ENCODE measurements around the gene USH1C. TPM values are rescaled to one million over a fixed set of nuclear protein-coding genes. Genes with fewer than 3 reads are reported as not detected.

The USH1C gene
- total and polyA plus RNA-seq, 12 donors = 0.14 to 16.9 (median 0.85) TPM; not detected in 2

GRCh38 chr11:17476317-17477083, 67.7 kb downstream of the USH1C start, which contains the start of gene ABCC8:
ABCC8 (minus strand) TSS chr11:17476845; CDS start chr11:17476776, 69 bp downstream.
- no peak for TF ChIP-seq CTCF (IDR thresholded peaks at IDR 0.05)
- TF ChIP-seq POLR2A (IDR thresholded peaks at IDR 0.05) = peak in 1 of 2 donors; percentile 17
- 0 to 6% (median 1%) methylated on average over 3 to 80 of the region's 80 CpGs for WGBS, 4 donors

GRCh38 chr11:17475666-17476316, 68.4 kb downstream of the USH1C start:
- Histone ChIP-seq H3K9me3 (replicated peaks in 1 of 3) (no peaks in the 10 kb centered on the region), H3K36me3 (replicated peaks in 1 of 2) (no peaks in the 10 kb centered on the region), H3K4me1 (replicated peaks in 1 of 2) (no peaks in the 10 kb centered on the region), H3K27me3 (peaks cover 33% of the 10 kb centered on the region), H3K27ac (no peak overlapping the region), H3K4me3 (peak overlapping the region in 1 of 4 donors; percentile 8)
- 4 to 18% (median 7%) methylated on average over 6 to 31 of the region's 31 CpGs for WGBS, 4 donors
- TF ChIP-seq CTCF (IDR thresholded peaks at IDR 0.05) (no peak), POLR2A (IDR thresholded peaks at IDR 0.05) (no peak)
- intact Hi-C loops (cut with DNase I) = no loop called here
- DNase-seq = no peak

More at GRCh38 chr11:17476317-17477083, 67.7 kb downstream of the USH1C start, which contains the start of gene ABCC8:
- H3K4me3 ChIP-seq = peak within 1 kb of the TSS in 1 of 4 donors; percentile 8
- H3K27me3 ChIP-seq = peaks cover 33% of the 10 kb centered on the region
- no peaks in the 10 kb centered on the region for H3K36me3 ChIP-seq (replicated peaks in 1 of 2)
- H3K4me1 ChIP-seq (replicated peaks in 1 of 2) = no peaks in the 10 kb centered on the region
- no peak within 1 kb of the TSS for H3K27ac ChIP-seq
- H3K9me3 ChIP-seq (replicated peaks in 1 of 3) = no peaks in the 10 kb centered on the region
- intact Hi-C loops (cut with DNase I) = no loop called here
- no peak for DNase-seq

- Histone ChIP-seq H3K4me3 (no peak overlapping the region), H3K9me3 (replicated peaks in 1 of 3) (no peaks in the 10 kb centered on the region), H3K36me3 (replicated peaks in 1 of 2) (no peaks in the 10 kb centered on the region), H3K4me1 (replicated peaks in 1 of 2) (no peaks in the 10 kb centered on the region), H3K27me3 (peaks cover 33% of the 10 kb centered on the region), H3K27ac (no peak overlapping the region)
- no peak for DNase-seq
- intact Hi-C loops (cut with DNase I) = no loop called here
- 39 to 53% (median 43%) methylated on average over 6 of the region's 6 CpGs for WGBS, 4 donors
- TF ChIP-seq CTCF (IDR thresholded peaks at IDR 0.05) = peak in 1 of 6 experiments; percentile 16
- no peak for TF ChIP-seq POLR2A (IDR thresholded peaks at IDR 0.05)
Observed at GRCh38 chr11:17473071-17473744, 71.0 kb downstream of the USH1C start.

GRCh38 chr11:17472467-17472866, 71.7 kb downstream of the USH1C start:
- TF ChIP-seq POLR2A (IDR thresholded peaks at IDR 0.05) (no peak), CTCF (IDR thresholded peaks at IDR 0.05) (no peak)
- Histone ChIP-seq H3K4me1 (replicated peaks in 1 of 2) (no peaks in the 10 kb centered on the region), H3K9me3 (replicated peaks in 1 of 3) (no peaks in the 10 kb centered on the region), H3K36me3 (replicated peaks in 1 of 2) (no peaks in the 10 kb centered on the region), H3K27ac (no peak overlapping the region), H3K27me3 (peaks cover 32% of the 10 kb centered on the region), H3K4me3 (no peak overlapping the region)
- WGBS, 4 donors = 42 to 59% (median 43%) methylated on average over 2 to 3 of the region's 3 CpGs
- intact Hi-C loops (cut with DNase I) = no loop called here
- no peak for DNase-seq

Measured in adrenal gland (tissue), 12 donors.